HepG2 (cell line): Measurements from ENCODE around the gene PRMT7. TPM values are rescaled to one million over a fixed set of nuclear protein-coding genes. Genes with fewer than 3 reads are reported as not detected.

Source experiments
- ATAC-seq: fragments of 200-7000 bp; cut with Tn5 transposase; 3 replicates; pipeline ENCODE4 v1.9.1; 2020; ENCODE audit warnings: mild to moderate bottlenecking, moderate library complexity
- BruUV-seq: library from RNA; stranded (reverse); fragments of 400-500 nt; replicated peaks from 2 replicates; lab custom pipeline; 2021; lab: Mats Ljungman, UMichigan
- CTCF ChIA-PET: fragments of 300-600 bp; formaldehyde crosslinking; extraction: SDS; loops from one replicate; lab custom pipeline; 2021; ENCODE audit warnings: low total read pairs, inconsistent platforms, low intra/inter-chr PET ratio; lab: Yijun Ruan, JAX
- POLR2A ChIA-PET: fragments of 350-600 bp; sonication (Branson Sonifier 250); formaldehyde crosslinking; loops from one replicate; lab custom pipeline; 2020; ENCODE audit warnings: antibody characterized with exemption, inconsistent platforms; lab: Yijun Ruan, JAX
- DNase-seq: peaks from one replicate; pipeline ENCODE4 v3.0.0-alpha.2; 2015; ENCODE audit warnings: low spot score
- FAIRE-seq: peaks from 3 replicates; lab custom pipeline; 2011; peaks lifted over from hg19 to GRCh38; lab: Jason Lieb, UNC
- H2AFZ ChIP-seq: one replicate; pipeline ENCODE4 v1.6.1; 2011; ENCODE audit warnings: low read length, inconsistent platforms
- H3K27ac ChIP-seq: fragments of 300-600 bp; 3 replicates; pipeline ENCODE4 v1.8.0; 2011; ENCODE audit warnings: mixed run types, mild to moderate bottlenecking, mixed read lengths, low read length, inconsistent platforms; ENCODE audit not compliant: insufficient read depth; ENCODE audit errors: extremely low read length
- H3K27me3 ChIP-seq, 2 experiments: fragments of 200-600 bp in 1 of 2; 2 replicates in 1 of 2; 3 replicates in 1 of 2; pipeline versions ENCODE4 v1.6.0 to v1.8.0; 2011; ENCODE audit warnings: low read length in 2 of 2, mild to moderate bottlenecking in 2 of 2, moderate library complexity in 2 of 2, inconsistent platforms in 1 of 2; ENCODE audit not compliant: insufficient read depth in 2 of 2, control insufficient read depth in 1 of 2
- H3K36me3 ChIP-seq, 2 experiments: fragments of 200-600 bp in 1 of 2; replicated peaks in 1 of 2; 2 replicates in 1 of 2; 3 replicates in 1 of 2; pipeline versions ENCODE4 v1.5.1 to v1.8.0; 2011; ENCODE audit warnings: low read length in 2 of 2, inconsistent platforms in 1 of 2; ENCODE audit not compliant: insufficient read depth in 2 of 2, control insufficient read depth in 1 of 2
- H3K4me1 ChIP-seq: 2 replicates; pipeline ENCODE4 v1.5.1; 2012; ENCODE audit warnings: low read length, inconsistent platforms; ENCODE audit not compliant: insufficient read depth
- H3K4me2 ChIP-seq: 2 replicates; pipeline ENCODE4 v1.6.0; 2011; ENCODE audit warnings: low read depth, low read length, inconsistent platforms
- H3K4me3 ChIP-seq, 3 experiments: fragments of 200-600 bp in 1 of 3; sonication (generic), shearing (Covaris generic) in 1 of 3; replicated peaks in 1 of 3; 2 replicates each; pipeline ENCODE4 v1.5.1; 2011 to 2016; ENCODE audit warnings: low read length in 3 of 3, inconsistent platforms in 2 of 3, low read depth in 2 of 3, mild to moderate bottlenecking in 2 of 3, control low read depth in 1 of 3, mixed read lengths in 1 of 3; ENCODE audit not compliant: insufficient read depth in 1 of 3
- H3K79me2 ChIP-seq: one replicate; pipeline ENCODE4 v1.6.1; 2011; ENCODE audit warnings: low read length, inconsistent platforms; ENCODE audit not compliant: insufficient read depth
- H3K9ac ChIP-seq: 2 replicates; pipeline ENCODE4 v1.6.0; 2011; ENCODE audit warnings: mild to moderate bottlenecking, low read depth, low read length, inconsistent platforms; ENCODE audit not compliant: insufficient read depth
- H3K9me3 ChIP-seq: 2 replicates; pipeline ENCODE4 v1.5.1; 2012; ENCODE audit warnings: mild to moderate bottlenecking, low read length
- H4K20me1 ChIP-seq: 2 replicates; pipeline ENCODE4 v1.6.0; 2011; ENCODE audit warnings: inconsistent platforms, mild to moderate bottlenecking, low read length, moderate library complexity; ENCODE audit not compliant: insufficient read depth
- CBX5 ChIP-seq: sonication (generic); formaldehyde crosslinking; IDR thresholded peaks from 2 replicates; pipeline ENCODE4 v1.4.0; 2020; ENCODE audit warnings: missing genetic modification reagents, borderline replicate concordance
- HMG20A ChIP-seq: IDR thresholded peaks from 2 replicates; pipeline ENCODE4 v1.6.1; 2016; ENCODE audit warnings: borderline replicate concordance
- HMGA1 ChIP-seq: sonication (generic); formaldehyde crosslinking; conservative IDR thresholded peaks from 2 replicates; pipeline ENCODE4 v1.4.0; 2020; ENCODE audit warnings: missing genetic modification reagents
- SMARCE1 ChIP-seq: fragments of 450-650 bp; IDR thresholded peaks from 2 replicates; pipeline ENCODE4 v1.6.1; 2017; ENCODE audit warnings: borderline replicate concordance
- ZSCAN29 ChIP-seq: sonication (generic); formaldehyde crosslinking; conservative IDR thresholded peaks from 2 replicates; pipeline ENCODE4 v1.4.0; 2020; ENCODE audit warnings: mild to moderate bottlenecking, missing genetic modification reagents
- WGBS: methylation state at CpG from one replicate; pipeline ENCODE4 v1.1.6; 2017; ENCODE audit warnings: low lambda C conversion rate; 5-methylcytosine and 5-hydroxymethylcytosine counted together
- in situ Hi-C: cut with HindIII; loops from 2 replicates; pipeline ENCODE4 v1.10.0; 2017; ENCODE audit warnings: low pct_unique_long_range_greater_than_20kb; ENCODE audit not compliant: extremely low pct_ligation_motif_present
- intact Hi-C: fragments of 100-400 bp; cut with micrococcal nuclease; formaldehyde crosslinking; loops from one replicate; pipeline ENCODE4 v1.10.0; 2022; ENCODE audit not compliant: unreplicated experiment
- polyA plus RNA-seq, 8 experiments: library from polyadenylated mRNA; depleted of rRNA in 3 of 8; stranded (reverse) in 7 of 8; unstranded in 1 of 8; fragments of >200 nt; fragmentation: Illumina TruSeq in 4 of 8; extraction: Trizol in 4 of 8; gene quantifications; 2 replicates each; pipeline versions ENCODE4 v1.2.1 to v1.2.3, GENCODE V29; 2011 to 2016; ENCODE audit warnings: low read depth in 4 of 8, missing spikeins in 1 of 8, mixed read lengths in 1 of 8; ENCODE audit not compliant: insufficient read depth in 1 of 8
- total RNA-seq, 5 experiments: library from RNA; depleted of rRNA; stranded (reverse); fragments of >200 nt; fragmentation: Illumina TruSeq; extraction: Trizol; gene quantifications; 2 replicates each; pipeline ENCODE4 v1.2.3, GENCODE V29; 2016; ENCODE audit warnings: low read depth in 1 of 5
- TF ChIP-seq, protein P1 (sequence below): sonication (generic); formaldehyde crosslinking; IDR thresholded peaks from 2 replicates; pipeline ENCODE4 v1.5.1; 2020; ENCODE audit warnings: missing genetic modification reagents, mild to moderate bottlenecking, borderline replicate concordance
- TF ChIP-seq, protein P2 (sequence below): sonication (generic); formaldehyde crosslinking; IDR thresholded peaks from 2 replicates; pipeline ENCODE4 v1.4.0; 2020; ENCODE audit warnings: mild to moderate bottlenecking, missing genetic modification reagents
- TF ChIP-seq, protein P3 (sequence below): sonication (generic); formaldehyde crosslinking; IDR thresholded peaks from 2 replicates; pipeline ENCODE4 v1.5.0; 2020; ENCODE audit warnings: missing genetic modification reagents
- TF ChIP-seq, protein P4 (sequence below): sonication (generic); formaldehyde crosslinking; IDR thresholded peaks from 2 replicates; pipeline ENCODE4 v1.5.0; 2020; ENCODE audit warnings: missing genetic modification reagents
- TF ChIP-seq, protein P5 (sequence below): sonication (generic); formaldehyde crosslinking; conservative IDR thresholded peaks from 2 replicates; pipeline ENCODE4 v1.4.0; 2020; ENCODE audit warnings: missing genetic modification reagents

The PRMT7 gene
- total and polyA plus RNA-seq, 2 of the 13 experiments (the other 11 are each of a cell fraction or from before 2014, with no cell fraction given), result 47.5 to 55.0 TPM

DNA sequence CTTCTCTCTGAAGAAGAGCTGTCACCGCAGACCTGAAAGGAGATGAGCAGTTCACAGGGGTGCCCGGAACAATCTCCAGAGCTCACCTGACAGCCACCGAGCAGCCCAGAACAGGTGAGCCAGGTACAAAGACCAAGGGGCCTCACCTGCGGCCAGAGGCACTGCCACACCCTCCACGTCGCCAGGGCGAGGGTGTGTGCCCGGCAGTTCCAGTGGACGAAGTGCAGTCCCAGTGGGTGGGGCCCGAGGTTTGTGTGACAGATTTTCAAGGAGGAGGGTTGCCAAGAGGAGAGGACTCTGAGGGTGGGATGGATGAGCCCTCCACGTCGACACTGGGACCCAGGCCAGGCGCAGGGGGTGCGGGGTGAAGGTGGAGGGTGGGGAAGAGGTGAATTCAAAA is 75.8 kb downstream of the PRMT7 start (continued):
- TF ChIP-seq, protein P1, sequence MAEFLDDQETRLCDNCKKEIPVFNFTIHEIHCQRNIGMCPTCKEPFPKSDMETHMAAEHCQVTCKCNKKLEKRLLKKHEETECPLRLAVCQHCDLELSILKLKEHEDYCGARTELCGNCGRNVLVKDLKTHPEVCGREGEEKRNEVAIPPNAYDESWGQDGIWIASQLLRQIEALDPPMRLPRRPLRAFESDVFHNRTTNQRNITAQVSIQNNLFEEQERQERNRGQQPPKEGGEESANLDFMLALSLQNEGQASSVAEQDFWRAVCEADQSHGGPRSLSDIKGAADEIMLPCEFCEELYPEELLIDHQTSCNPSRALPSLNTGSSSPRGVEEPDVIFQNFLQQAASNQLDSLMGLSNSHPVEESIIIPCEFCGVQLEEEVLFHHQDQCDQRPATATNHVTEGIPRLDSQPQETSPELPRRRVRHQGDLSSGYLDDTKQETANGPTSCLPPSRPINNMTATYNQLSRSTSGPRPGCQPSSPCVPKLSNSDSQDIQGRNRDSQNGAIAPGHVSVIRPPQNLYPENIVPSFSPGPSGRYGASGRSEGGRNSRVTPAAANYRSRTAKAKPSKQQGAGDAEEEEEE (CRISPR knock-in tag), result no peak
- no peak for TF ChIP-seq SMARCE1
- TF ChIP-seq, all 625 proteins: peak for 0

DNA sequence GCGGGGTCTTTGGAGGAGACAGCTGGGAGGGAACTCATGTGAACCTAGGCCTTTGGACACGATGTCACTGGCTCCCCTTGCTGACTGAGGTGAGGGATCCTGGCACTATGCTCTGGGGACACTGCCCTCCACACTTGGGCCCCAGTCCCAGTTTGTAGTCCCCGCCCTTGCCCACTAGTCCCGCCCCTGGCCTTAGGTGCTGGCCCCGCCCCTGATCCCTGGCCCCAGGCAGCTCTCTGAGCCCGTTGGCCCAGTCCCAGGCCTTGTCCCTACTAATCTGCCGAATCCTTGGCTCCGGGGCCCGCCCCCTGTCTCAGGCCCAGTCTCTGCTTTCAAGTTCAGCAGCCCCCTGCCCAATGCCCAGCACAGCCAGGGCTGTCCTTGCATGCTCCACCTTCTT is 76.5 kb downstream of the PRMT7 start:
- no peak overlapping the region for H3K4me3 ChIP-seq
- TF ChIP-seq, protein P2, sequence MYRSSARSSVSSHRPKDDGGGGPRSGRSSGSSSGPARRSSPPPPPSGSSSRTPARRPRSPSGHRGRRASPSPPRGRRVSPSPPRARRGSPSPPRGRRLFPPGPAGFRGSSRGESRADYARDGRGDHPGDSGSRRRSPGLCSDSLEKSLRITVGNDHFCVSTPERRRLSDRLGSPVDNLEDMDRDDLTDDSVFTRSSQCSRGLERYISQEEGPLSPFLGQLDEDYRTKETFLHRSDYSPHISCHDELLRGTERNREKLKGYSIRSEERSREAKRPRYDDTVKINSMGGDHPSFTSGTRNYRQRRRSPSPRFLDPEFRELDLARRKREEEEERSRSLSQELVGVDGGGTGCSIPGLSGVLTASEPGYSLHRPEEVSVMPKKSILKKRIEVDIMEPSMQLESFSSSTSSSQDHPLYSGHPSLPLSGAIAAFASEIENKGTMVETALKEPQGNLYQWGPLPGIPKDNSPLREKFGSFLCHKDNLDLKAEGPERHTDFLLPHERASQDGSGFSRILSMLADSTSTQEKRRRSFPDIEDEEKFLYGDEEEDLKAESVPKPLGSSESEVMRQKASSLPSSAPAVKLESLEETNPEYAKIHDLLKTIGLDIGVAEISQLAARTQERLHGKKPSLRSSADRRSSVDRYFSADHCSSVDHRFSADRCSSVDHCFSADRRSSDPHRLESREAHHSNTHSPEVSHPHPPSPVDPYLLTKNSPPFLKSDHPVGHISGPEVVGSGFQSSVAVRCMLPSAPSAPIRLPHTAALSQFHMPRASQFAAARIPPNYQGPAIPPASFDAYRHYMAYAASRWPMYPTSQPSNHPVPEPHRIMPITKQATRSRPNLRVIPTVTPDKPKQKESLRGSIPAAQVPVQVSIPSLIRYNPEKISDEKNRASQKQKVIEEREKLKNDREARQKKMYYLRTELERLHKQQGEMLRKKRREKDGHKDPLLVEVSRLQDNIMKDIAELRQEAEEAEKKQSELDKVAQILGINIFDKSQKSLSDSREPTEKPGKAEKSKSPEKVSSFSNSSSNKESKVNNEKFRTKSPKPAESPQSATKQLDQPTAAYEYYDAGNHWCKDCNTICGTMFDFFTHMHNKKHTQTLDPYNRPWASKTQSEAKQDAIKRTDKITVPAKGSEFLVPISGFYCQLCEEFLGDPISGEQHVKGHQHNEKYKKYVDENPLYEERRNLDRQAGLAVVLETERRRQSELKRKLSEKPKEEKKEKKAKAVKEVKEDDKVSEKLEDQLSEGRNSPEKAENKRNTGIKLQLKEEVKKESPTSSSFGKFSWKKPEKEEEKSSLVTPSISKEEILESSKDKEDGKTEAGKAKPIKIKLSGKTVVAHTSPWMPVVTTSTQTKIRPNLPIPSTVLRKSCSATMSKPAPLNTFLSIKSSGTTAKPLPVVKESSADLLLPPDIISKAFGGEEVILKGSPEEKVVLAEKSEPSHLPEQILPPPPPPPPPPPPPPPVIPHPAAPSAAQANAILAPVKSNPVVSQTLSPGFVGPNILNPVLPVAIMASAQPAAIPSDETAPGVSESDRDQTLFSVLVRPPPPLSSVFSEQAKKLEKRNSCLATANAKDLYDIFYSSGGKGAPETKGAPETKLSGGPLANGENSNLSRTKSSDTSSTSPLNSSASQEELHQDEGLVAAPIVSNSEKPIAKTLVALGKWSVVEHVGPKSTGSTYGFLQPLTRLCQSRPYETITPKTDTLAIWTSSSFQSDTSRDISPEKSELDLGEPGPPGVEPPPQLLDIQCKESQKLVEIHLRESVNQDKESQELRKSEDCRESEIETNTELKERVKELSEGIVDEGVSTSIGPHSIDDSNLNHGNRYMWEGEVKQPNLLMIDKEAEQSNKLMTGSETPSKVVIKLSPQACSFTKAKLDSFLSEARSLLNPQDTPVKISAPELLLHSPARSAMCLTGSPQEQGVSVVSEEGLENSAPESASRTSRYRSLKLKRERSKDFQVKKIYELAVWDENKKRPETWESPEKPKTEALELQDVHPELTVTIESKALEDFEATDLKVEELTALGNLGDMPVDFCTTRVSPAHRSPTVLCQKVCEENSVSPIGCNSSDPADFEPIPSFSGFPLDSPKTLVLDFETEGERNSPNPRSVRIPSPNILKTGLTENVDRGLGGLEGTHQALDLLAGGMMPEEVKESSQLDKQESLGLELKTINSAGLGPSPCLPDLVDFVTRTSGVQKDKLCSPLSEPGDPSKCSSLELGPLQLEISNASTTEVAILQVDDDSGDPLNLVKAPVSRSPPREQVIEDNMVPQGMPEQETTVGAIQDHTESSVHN (CRISPR knock-in tag), result no peak
- no peak for TF ChIP-seq HMGA1 (CRISPR knock-in tag)
- TF ChIP-seq, protein P3, sequence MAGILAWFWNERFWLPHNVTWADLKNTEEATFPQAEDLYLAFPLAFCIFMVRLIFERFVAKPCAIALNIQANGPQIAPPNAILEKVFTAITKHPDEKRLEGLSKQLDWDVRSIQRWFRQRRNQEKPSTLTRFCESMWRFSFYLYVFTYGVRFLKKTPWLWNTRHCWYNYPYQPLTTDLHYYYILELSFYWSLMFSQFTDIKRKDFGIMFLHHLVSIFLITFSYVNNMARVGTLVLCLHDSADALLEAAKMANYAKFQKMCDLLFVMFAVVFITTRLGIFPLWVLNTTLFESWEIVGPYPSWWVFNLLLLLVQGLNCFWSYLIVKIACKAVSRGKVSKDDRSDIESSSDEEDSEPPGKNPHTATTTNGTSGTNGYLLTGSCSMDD (CRISPR knock-in tag), result no peak
- TF ChIP-seq ZSCAN29 (CRISPR knock-in tag), result no peak
- TF ChIP-seq, protein P4, sequence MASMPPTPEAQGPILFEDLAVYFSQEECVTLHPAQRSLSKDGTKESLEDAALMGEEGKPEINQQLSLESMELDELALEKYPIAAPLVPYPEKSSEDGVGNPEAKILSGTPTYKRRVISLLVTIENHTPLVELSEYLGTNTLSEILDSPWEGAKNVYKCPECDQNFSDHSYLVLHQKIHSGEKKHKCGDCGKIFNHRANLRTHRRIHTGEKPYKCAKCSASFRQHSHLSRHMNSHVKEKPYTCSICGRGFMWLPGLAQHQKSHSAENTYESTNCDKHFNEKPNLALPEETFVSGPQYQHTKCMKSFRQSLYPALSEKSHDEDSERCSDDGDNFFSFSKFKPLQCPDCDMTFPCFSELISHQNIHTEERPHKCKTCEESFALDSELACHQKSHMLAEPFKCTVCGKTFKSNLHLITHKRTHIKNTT (CRISPR knock-in tag), result no peak
- TF ChIP-seq CBX5 (CRISPR knock-in tag), result no peak
- TF ChIP-seq, protein P5, sequence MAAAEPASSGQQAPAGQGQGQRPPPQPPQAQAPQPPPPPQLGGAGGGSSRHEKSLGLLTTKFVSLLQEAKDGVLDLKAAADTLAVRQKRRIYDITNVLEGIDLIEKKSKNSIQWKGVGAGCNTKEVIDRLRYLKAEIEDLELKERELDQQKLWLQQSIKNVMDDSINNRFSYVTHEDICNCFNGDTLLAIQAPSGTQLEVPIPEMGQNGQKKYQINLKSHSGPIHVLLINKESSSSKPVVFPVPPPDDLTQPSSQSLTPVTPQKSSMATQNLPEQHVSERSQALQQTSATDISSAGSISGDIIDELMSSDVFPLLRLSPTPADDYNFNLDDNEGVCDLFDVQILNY (CRISPR knock-in tag), result no peak
- no peak for TF ChIP-seq HMG20A (CRISPR knock-in tag)

More for the DNA sequence above, 76.5 kb downstream of the PRMT7 start:
- ChIA-PET CTCF (no interaction called here), POLR2A (no interaction called here)
- ATAC-seq, result peak; percentile 33
- Histone ChIP-seq H3K27ac (no peak overlapping the region), H3K79me2 (no peaks in the 10 kb centered on the region), H3K4me2 (no peak overlapping the region), H3K36me3 (no peaks in the 10 kb centered on the region), H2AFZ (no peak overlapping the region), H3K9me3 (no peaks in the 10 kb centered on the region), H3K4me1 (peaks cover 22% of the 10 kb centered on the region; the same call in 1 of the 2 replicates), H4K20me1 (no peaks in the 10 kb centered on the region), H3K27me3 (peaks cover 0 to 22% of the 10 kb centered on the region in 2 experiments; a peak in 4 of 5 replicates), H3K9ac (no peak overlapping the region)
- 20% methylated on average over 6 of the region's 9 CpGs for WGBS
- intact Hi-C loops (loop anchor here (10.0 kb wide), 1 partner anchor 58 kb away; the partner anchor contains the start of gene SMPD3), in situ Hi-C loops (no loop called here)
- DNase-seq, result no peak
- BruUV-seq, result no TSS peak
- FAIRE-seq, result no peak
